HepG2 (cell line): ENCODE results near the gene GFER. TPM values are rescaled to one million over a fixed set of nuclear protein-coding genes. Genes with fewer than 3 reads are reported as not detected.

Experiments used
- ASH2L ChIP-seq: fragments of 300-600, 200-600 bp; sonication (generic); IDR thresholded peaks from 2 replicates; pipeline ENCODE4 v1.7.0; 2017; ENCODE audit warnings: low read depth, mild to moderate bottlenecking, moderate library complexity, mixed read lengths, low read length; ENCODE audit not compliant: insufficient read length
- CBX2 ChIP-seq, 2 experiments: fragments of 200-600 bp in 1 of 2; sonication (generic); formaldehyde crosslinking in 1 of 2; IDR thresholded peaks; 2 replicates each; pipeline versions ENCODE4 v1.7.0 to v1.8.1; 2018 to 2022; ENCODE audit warnings: low read depth in 2 of 2, low read length in 1 of 2, mild to moderate bottlenecking in 1 of 2, missing genetic modification reagents in 1 of 2
- E2F1 ChIP-seq: sonication (generic); formaldehyde crosslinking; IDR thresholded peaks from 2 replicates; pipeline ENCODE4 v1.5.0; 2020; ENCODE audit warnings: missing genetic modification reagents
- EHMT2 ChIP-seq: fragments of 200-600 bp; sonication (generic); IDR thresholded peaks from 2 replicates; pipeline ENCODE4 v1.7.0; 2017; ENCODE audit warnings: antibody characterized with exemption, low read depth, low read length, borderline replicate concordance
- FOXP4 ChIP-seq: sonication (generic); formaldehyde crosslinking; IDR thresholded peaks from 2 replicates; pipeline ENCODE4 v1.4.0; 2020; ENCODE audit warnings: missing genetic modification reagents
- HNRNPUL1 ChIP-seq: fragments of 200-400 bp; formaldehyde crosslinking; IDR thresholded peaks from 2 replicates; pipeline ENCODE4 v1.6.1; 2017; ENCODE audit warnings: low read depth, mild to moderate bottlenecking, low read length, moderate library complexity
- KLF12 ChIP-seq: sonication (generic); formaldehyde crosslinking; IDR thresholded peaks from 2 replicates; pipeline ENCODE4 v1.4.0; 2020; ENCODE audit warnings: missing genetic modification reagents, borderline replicate concordance
- LBX2 ChIP-seq: sonication (generic); formaldehyde crosslinking; IDR thresholded peaks from 2 replicates; pipeline ENCODE4 v1.5.0; 2020; ENCODE audit warnings: missing genetic modification reagents, mild to moderate bottlenecking, borderline replicate concordance
- MAFK ChIP-seq, 2 experiments: IDR thresholded peaks in 1 of 2; conservative IDR thresholded peaks in 1 of 2; 2 replicates each; pipeline ENCODE4 v1.6.1; 2011; ENCODE audit warnings: improper control_type of control experiment in 2 of 2, low read length in 2 of 2
- MXI1 ChIP-seq: IDR thresholded peaks from 3 replicates; pipeline ENCODE4 v1.6.1; 2012; ENCODE audit warnings: low read depth, low read length, inconsistent platforms, borderline replicate concordance
- PLRG1 ChIP-seq: fragments of 450-650 bp; conservative IDR thresholded peaks from 2 replicates; pipeline ENCODE4 v1.6.1; 2016
- REXO4 ChIP-seq: sonication (generic); formaldehyde crosslinking; IDR thresholded peaks from 2 replicates; pipeline ENCODE4 v1.8.0; 2022; ENCODE audit warnings: missing genetic modification reagents, mild to moderate bottlenecking, borderline replicate concordance
- ZNF138 ChIP-seq: sonication (generic); formaldehyde crosslinking; IDR thresholded peaks from 2 replicates; pipeline ENCODE4 v1.5.0; 2020; ENCODE audit warnings: mild to moderate bottlenecking, low read depth, missing genetic modification reagents
- ZNF484 ChIP-seq: sonication (generic); formaldehyde crosslinking; IDR thresholded peaks from 2 replicates; pipeline ENCODE4 v1.5.1; 2020; ENCODE audit warnings: mild to moderate bottlenecking, low read depth, missing genetic modification reagents, borderline replicate concordance
- polyA plus RNA-seq, 8 experiments: library from polyadenylated mRNA; depleted of rRNA in 3 of 8; stranded (reverse) in 7 of 8; unstranded in 1 of 8; fragments of >200 nt; fragmentation: Illumina TruSeq in 4 of 8; extraction: Trizol in 4 of 8; gene quantifications; 2 replicates each; pipeline versions ENCODE4 v1.2.1 to v1.2.3, GENCODE V29; 2011 to 2016; ENCODE audit warnings: low read depth in 4 of 8, missing spikeins in 1 of 8, mixed read lengths in 1 of 8; ENCODE audit not compliant: insufficient read depth in 1 of 8
- total RNA-seq, 5 experiments: library from RNA; depleted of rRNA; stranded (reverse); fragments of >200 nt; fragmentation: Illumina TruSeq; extraction: Trizol; gene quantifications; 2 replicates each; pipeline ENCODE4 v1.2.3, GENCODE V29; 2016; ENCODE audit warnings: low read depth in 1 of 5
- TF ChIP-seq, protein P1 (sequence below): sonication (generic); formaldehyde crosslinking; IDR thresholded peaks from 2 replicates; pipeline ENCODE4 v1.8.1; 2023; ENCODE audit warnings: mild to moderate bottlenecking, inconsistent platforms, moderate library complexity, missing genetic modification reagents, borderline replicate concordance
- TF ChIP-seq, protein P2 (sequence below): sonication (generic); formaldehyde crosslinking; conservative IDR thresholded peaks from 2 replicates; pipeline ENCODE4 v1.4.0; 2020; ENCODE audit warnings: missing genetic modification reagents
- TF ChIP-seq, protein P3 (sequence below): sonication (generic); formaldehyde crosslinking; IDR thresholded peaks from 2 replicates; pipeline ENCODE4 v1.4.0; 2020; ENCODE audit warnings: missing genetic modification reagents, mild to moderate bottlenecking, borderline replicate concordance

The GFER gene
- total and polyA plus RNA-seq, 2 of the 13 experiments (the other 11 are each of a cell fraction or from before 2014, with no cell fraction given) = 28.6 to 71.7 TPM

- TF ChIP-seq, protein P1, sequence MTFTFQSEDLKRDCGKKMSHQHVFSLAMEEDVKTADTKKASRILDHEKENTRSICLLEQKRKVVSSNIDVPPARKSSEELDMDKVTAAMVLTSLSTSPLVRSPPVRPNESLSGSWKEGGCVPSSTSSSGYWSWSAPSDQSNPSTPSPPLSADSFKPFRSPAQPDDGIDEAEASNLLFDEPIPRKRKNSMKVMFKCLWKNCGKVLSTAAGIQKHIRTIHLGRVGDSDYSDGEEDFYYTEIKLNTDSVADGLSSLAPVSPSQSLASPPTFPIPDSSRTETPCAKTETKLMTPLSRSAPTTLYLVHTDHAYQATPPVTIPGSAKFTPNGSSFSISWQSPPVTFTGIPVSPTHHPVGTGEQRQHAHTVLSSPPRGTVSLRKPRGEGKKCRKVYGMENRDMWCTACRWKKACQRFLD = no peak
- TF ChIP-seq PLRG1 = no peak
- no peak for TF ChIP-seq ZNF138 (CRISPR knock-in tag)
- TF ChIP-seq KLF12 = peak; percentile 99
- no peak for TF ChIP-seq EHMT2
- no peak for TF ChIP-seq FOXP4 (CRISPR knock-in tag)
- 0 out of 2 replicates have a peak, but pooled peaks have one; percentile 63 for TF ChIP-seq LBX2 (CRISPR knock-in tag)
- TF ChIP-seq HNRNPUL1 = no peak
- TF ChIP-seq ASH2L = no peak
- no peak for TF ChIP-seq E2F1 (CRISPR knock-in tag)
- TF ChIP-seq, protein P2, sequence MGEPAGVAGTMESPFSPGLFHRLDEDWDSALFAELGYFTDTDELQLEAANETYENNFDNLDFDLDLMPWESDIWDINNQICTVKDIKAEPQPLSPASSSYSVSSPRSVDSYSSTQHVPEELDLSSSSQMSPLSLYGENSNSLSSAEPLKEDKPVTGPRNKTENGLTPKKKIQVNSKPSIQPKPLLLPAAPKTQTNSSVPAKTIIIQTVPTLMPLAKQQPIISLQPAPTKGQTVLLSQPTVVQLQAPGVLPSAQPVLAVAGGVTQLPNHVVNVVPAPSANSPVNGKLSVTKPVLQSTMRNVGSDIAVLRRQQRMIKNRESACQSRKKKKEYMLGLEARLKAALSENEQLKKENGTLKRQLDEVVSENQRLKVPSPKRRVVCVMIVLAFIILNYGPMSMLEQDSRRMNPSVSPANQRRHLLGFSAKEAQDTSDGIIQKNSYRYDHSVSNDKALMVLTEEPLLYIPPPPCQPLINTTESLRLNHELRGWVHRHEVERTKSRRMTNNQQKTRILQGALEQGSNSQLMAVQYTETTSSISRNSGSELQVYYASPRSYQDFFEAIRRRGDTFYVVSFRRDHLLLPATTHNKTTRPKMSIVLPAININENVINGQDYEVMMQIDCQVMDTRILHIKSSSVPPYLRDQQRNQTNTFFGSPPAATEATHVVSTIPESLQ = no peak
- no peak for TF ChIP-seq MAFK (conservative IDR thresholded peaks at IDR 0.05 in 1 of 2, IDR thresholded peaks at IDR 0.05 in 1 of 2; ENCODE audit: low read length in 2 of 2)
- no peak for TF ChIP-seq REXO4 (CRISPR knock-in tag)
- TF ChIP-seq, protein P3, sequence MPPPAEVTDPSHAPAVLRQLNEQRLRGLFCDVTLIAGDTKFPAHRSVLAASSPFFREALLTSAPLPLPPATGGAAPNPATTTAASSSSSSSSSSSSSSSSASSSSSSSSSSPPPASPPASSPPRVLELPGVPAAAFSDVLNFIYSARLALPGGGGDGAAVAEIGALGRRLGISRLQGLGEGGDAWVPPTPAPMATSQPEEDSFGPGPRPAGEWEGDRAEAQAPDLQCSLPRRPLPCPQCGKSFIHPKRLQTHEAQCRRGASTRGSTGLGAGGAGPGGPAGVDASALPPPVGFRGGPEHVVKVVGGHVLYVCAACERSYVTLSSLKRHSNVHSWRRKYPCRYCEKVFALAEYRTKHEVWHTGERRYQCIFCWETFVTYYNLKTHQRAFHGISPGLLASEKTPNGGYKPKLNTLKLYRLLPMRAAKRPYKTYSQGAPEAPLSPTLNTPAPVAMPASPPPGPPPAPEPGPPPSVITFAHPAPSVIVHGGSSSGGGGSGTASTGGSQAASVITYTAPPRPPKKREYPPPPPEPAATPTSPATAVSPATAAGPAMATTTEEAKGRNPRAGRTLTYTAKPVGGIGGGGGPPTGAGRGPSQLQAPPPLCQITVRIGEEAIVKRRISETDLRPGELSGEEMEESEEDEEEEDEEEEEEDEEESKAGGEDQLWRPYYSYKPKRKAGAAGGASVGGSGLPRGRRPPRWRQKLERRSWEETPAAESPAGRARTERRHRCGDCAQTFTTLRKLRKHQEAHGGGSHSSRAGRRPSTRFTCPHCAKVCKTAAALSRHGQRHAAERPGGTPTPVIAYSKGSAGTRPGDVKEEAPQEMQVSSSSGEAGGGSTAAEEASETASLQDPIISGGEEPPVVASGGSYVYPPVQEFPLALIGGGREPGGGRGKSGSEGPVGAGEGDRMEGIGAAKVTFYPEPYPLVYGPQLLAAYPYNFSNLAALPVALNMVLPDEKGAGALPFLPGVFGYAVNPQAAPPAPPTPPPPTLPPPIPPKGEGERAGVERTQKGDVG (CRISPR knock-in tag) = no peak
- TF ChIP-seq CBX2 (IDR thresholded peaks at IDR 0.05; ENCODE audit: low read depth, low read length) = no peak
- TF ChIP-seq CBX2 (CRISPR knock-in tag; IDR thresholded peaks at IDR 0.05; ENCODE audit: low read depth) = no peak
- no peak for TF ChIP-seq ZNF484 (CRISPR knock-in tag)
- peak; percentile 94; the same call in 1 of the 3 replicates for TF ChIP-seq MXI1
Observed at GRCh38 chr16:2003827-2004641, 20.0 kb downstream of the GFER start (continued).
